ENCODE measurements around the gene UCKL1.
"Not testable (repeated sequence)": the region's sequence is repeated elsewhere in the genome, so short reads cannot be mapped to it uniquely, and the experiment has no call there.

Gene UCKL1

DNA sequence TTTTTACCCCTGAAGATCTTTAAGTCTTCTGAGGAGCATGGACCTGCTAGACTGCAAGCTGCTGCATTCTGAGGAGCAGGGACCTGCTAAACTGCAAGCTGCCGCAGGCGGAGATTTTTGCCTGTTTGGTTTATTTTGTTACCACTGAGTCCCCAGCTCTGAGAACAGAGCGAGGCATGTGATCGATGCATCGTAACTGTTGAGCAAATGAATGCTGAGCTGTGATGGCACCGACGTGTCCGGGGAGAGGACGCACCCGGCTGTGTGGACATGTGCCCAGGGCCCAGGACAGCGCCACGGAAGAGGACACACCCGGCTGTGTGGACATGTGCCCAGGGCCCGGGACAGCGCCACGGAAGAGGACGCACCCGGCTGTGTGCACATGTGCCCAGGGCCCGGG lies 37.1 kb downstream of the UCKL1 start:
- TF ChIP-seq, protein P1, sequence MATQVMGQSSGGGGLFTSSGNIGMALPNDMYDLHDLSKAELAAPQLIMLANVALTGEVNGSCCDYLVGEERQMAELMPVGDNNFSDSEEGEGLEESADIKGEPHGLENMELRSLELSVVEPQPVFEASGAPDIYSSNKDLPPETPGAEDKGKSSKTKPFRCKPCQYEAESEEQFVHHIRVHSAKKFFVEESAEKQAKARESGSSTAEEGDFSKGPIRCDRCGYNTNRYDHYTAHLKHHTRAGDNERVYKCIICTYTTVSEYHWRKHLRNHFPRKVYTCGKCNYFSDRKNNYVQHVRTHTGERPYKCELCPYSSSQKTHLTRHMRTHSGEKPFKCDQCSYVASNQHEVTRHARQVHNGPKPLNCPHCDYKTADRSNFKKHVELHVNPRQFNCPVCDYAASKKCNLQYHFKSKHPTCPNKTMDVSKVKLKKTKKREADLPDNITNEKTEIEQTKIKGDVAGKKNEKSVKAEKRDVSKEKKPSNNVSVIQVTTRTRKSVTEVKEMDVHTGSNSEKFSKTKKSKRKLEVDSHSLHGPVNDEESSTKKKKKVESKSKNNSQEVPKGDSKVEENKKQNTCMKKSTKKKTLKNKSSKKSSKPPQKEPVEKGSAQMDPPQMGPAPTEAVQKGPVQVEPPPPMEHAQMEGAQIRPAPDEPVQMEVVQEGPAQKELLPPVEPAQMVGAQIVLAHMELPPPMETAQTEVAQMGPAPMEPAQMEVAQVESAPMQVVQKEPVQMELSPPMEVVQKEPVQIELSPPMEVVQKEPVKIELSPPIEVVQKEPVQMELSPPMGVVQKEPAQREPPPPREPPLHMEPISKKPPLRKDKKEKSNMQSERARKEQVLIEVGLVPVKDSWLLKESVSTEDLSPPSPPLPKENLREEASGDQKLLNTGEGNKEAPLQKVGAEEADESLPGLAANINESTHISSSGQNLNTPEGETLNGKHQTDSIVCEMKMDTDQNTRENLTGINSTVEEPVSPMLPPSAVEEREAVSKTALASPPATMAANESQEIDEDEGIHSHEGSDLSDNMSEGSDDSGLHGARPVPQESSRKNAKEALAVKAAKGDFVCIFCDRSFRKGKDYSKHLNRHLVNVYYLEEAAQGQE (IDR thresholded peaks at IDR 0.05; ENCODE audit: insufficient replicate concordance, low read depth), result no peak
- no peak for TF ChIP-seq GABPA (IDR thresholded peaks at IDR 0.05; ENCODE audit: low read depth)
- TF ChIP-seq SPI1 (IDR thresholded peaks at IDR 0.05; ENCODE audit: borderline replicate concordance, low read depth), result no peak
- TF ChIP-seq, protein P2, sequence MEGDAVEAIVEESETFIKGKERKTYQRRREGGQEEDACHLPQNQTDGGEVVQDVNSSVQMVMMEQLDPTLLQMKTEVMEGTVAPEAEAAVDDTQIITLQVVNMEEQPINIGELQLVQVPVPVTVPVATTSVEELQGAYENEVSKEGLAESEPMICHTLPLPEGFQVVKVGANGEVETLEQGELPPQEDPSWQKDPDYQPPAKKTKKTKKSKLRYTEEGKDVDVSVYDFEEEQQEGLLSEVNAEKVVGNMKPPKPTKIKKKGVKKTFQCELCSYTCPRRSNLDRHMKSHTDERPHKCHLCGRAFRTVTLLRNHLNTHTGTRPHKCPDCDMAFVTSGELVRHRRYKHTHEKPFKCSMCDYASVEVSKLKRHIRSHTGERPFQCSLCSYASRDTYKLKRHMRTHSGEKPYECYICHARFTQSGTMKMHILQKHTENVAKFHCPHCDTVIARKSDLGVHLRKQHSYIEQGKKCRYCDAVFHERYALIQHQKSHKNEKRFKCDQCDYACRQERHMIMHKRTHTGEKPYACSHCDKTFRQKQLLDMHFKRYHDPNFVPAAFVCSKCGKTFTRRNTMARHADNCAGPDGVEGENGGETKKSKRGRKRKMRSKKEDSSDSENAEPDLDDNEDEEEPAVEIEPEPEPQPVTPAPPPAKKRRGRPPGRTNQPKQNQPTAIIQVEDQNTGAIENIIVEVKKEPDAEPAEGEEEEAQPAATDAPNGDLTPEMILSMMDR (IDR thresholded peaks at IDR 0.05; ENCODE audit: insufficient read depth, low read length), result no peak
- TF ChIP-seq POLR2AphosphoS5 (IDR thresholded peaks at IDR 0.05; ENCODE audit: low read depth), result no peak
- Histone ChIP-seq H3K27me3 (ENCODE audit: insufficient read depth, poor library complexity, severe bottlenecking) (no peaks in the 10 kb centered on the region), H3K4me3 (replicated peaks; ENCODE audit: insufficient read depth, low read length) (no peak overlapping the region), H3K27ac (replicated peaks) (no peak overlapping the region)
- DNase-seq (ENCODE audit: low read depth in 1 of 2, low spot score in 1 of 2), result no peak

DNA sequence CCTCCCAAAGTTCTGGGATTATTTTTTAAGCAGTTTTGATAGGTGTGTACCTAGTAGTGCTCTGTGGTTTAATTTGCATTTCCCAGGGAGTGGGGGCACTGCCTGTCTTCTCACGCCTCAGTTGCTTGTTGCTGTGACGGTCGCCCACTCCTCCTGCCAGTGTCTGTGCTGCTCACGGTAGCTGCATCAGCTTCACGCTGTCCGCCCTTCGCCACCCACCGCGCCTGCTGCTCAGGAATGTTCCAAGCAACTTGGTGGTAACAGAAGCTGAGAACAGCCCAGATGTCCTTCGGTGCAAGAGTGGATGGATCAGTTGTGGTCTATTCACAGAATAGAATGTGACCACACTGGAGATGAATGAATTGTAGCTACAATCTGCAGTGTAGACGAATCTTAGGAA lies 38.4 kb downstream of the UCKL1 start:
- no peak for TF ChIP-seq POLR2AphosphoS5 (IDR thresholded peaks at IDR 0.05; ENCODE audit: low read depth)
- TF ChIP-seq, protein P2 (IDR thresholded peaks at IDR 0.05; ENCODE audit: insufficient read depth, low read length), result no peak
- TF ChIP-seq, protein P1 (IDR thresholded peaks at IDR 0.05; ENCODE audit: insufficient replicate concordance, low read depth), result no peak
- no peak for TF ChIP-seq SPI1 (IDR thresholded peaks at IDR 0.05; ENCODE audit: borderline replicate concordance, low read depth)
- TF ChIP-seq GABPA (IDR thresholded peaks at IDR 0.05; ENCODE audit: low read depth), result no peak
- no peak for DNase-seq (ENCODE audit: low read depth in 1 of 2, low spot score in 1 of 2)
- no peak overlapping the region for H3K27ac ChIP-seq (replicated peaks)

DNA sequence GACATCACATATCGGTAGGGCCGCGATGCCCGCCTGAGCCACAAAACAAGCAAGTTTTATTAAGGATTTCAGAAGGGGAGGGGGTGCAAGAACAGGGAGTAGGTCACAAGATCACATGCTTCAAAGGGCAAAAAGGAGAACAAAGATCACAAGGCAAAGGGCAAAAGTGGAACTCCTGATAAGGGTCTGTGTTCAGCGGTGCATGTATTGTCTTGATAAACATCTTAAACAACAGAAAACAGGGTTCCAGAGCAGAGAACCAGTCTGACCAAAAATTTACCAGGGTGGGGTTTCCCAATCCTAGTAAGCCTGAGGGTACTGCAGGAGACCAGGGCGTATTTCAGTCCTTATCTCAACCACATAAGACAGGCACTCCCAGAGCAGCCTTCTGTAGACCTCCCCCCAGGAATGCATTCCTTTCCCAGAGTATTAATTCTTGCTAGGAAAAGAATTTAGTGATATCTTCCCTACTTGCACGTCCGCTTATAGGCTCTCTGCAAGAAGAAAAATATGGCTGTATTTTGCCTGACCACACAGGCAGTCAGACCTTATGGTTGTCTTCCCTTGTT lies 39.8 kb downstream of the UCKL1 start:
- DNase-seq (ENCODE audit: low read depth in 1 of 2, low spot score in 1 of 2); H3K4me3 ChIP-seq (replicated peaks; ENCODE audit: insufficient read depth, low read length); H3K27me3 ChIP-seq (ENCODE audit: insufficient read depth, poor library complexity, severe bottlenecking): not testable (repeated sequence)
- peak overlapping the region; percentile 36; the same call in 1 of the 2 replicates for H3K27ac ChIP-seq (replicated peaks)

More for the DNA sequence above, 38.4 kb downstream of the UCKL1 start:
- Histone ChIP-seq H3K4me3 (replicated peaks; ENCODE audit: insufficient read depth, low read length) (no peak overlapping the region), H3K27me3 (ENCODE audit: insufficient read depth, poor library complexity, severe bottlenecking) (no peaks in the 10 kb centered on the region)

DNA sequence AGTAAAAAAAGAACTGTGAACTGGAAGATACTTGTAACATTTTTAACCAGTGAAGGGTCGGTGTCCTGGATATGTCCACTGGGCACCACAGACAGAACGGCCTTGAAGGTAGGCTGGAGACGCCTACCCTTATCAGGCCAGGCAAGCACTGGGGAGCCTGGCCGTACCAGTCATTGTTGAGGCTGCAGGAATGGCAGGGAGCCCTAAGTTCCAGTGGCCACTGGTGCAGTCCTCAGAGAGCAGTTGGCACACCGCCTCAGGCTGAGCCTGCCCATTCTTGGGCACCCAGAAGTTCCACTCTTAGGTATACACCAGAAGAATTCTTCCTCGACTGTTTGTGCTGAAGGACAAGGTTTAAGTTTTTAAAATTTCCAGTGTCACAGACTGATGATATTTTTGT lies 40.7 kb downstream of the UCKL1 start:
- H3K27me3 ChIP-seq (ENCODE audit: insufficient read depth, poor library complexity, severe bottlenecking), result no peaks in the 10 kb centered on the region
- TF ChIP-seq, protein P1 (IDR thresholded peaks at IDR 0.05; ENCODE audit: insufficient replicate concordance, low read depth), result no peak
- TF ChIP-seq, protein P2 (IDR thresholded peaks at IDR 0.05; ENCODE audit: insufficient read depth, low read length), result no peak
- TF ChIP-seq GABPA (IDR thresholded peaks at IDR 0.05; ENCODE audit: low read depth) (no peak), POLR2AphosphoS5 (IDR thresholded peaks at IDR 0.05; ENCODE audit: low read depth) (no peak), SPI1 (IDR thresholded peaks at IDR 0.05; ENCODE audit: borderline replicate concordance, low read depth) (no peak)
- H3K27ac ChIP-seq (replicated peaks), result no peak overlapping the region
- H3K4me3 ChIP-seq (replicated peaks; ENCODE audit: insufficient read depth, low read length), result no peak overlapping the region
- no peak for DNase-seq (ENCODE audit: low read depth in 1 of 2, low spot score in 1 of 2)
